ENCODE results near the gene NFXL1. TPM values are rescaled to one million over a fixed set of nuclear protein-coding genes. Genes with fewer than 3 reads are reported as not detected.

The NFXL1 gene
- total RNA-seq, 1 donor = 7.1 TPM

DNA sequence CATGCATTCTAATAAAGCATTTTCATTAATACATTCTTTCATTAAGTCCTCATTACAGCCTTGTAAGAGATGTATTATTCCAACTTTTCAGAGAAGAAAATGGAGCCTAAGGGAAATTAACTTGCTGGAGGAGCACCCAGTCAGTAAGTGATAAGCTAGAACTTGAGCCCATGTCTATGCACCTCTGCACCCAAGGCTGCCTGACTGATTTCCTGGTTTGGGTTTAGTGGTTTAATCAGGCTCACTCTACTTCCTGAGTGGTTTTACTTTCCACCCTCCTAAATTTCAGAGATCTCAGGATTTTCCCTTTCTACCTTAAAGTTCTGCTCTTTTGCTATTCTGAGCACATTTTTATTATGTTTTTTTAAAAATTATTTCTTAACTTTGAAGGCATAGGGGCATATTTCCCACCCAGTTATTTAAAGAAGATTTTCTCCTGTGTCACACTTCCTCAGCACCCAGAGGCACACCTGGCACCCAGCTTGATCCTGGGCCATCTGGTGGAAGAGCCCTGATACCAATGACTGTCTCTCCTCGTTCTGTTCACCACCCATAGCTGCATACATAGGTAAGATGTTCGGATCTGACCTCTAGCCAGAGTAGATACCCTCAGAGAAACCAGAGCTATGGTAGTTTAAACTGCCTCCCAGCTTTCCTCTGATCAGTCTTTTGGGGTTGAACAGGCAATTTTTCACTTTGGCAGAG lies 86.9 kb downstream of the NFXL1 start:
- no peak overlapping the region for H3K4me3 ChIP-seq (ENCODE audit: low read depth, low read length)
- TF ChIP-seq, protein P1, sequence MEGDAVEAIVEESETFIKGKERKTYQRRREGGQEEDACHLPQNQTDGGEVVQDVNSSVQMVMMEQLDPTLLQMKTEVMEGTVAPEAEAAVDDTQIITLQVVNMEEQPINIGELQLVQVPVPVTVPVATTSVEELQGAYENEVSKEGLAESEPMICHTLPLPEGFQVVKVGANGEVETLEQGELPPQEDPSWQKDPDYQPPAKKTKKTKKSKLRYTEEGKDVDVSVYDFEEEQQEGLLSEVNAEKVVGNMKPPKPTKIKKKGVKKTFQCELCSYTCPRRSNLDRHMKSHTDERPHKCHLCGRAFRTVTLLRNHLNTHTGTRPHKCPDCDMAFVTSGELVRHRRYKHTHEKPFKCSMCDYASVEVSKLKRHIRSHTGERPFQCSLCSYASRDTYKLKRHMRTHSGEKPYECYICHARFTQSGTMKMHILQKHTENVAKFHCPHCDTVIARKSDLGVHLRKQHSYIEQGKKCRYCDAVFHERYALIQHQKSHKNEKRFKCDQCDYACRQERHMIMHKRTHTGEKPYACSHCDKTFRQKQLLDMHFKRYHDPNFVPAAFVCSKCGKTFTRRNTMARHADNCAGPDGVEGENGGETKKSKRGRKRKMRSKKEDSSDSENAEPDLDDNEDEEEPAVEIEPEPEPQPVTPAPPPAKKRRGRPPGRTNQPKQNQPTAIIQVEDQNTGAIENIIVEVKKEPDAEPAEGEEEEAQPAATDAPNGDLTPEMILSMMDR (IDR thresholded peaks at IDR 0.05; ENCODE audit: insufficient read depth, low read length) = no peak
- no peak for DNase-seq (ENCODE audit: low read depth)

DNA sequence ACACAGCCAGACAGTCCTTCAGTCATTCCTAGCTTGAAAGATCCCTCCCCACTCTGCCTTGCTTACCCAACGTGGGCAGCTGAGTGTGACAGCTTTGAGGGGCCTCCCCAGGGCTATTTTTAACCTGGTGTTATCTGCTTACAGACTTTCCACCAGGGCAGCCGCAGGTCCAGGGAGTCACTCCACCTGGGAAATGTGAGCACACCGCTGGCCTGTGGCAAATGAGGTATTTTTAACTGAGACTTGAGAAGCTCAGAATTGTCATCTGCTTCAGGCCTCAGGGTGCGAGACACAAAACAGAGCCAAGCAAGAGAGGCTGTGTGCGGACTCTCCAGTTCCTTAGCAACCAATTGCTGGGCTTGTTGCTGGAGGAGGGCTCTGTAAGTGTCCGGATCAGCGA lies 89.5 kb downstream of the NFXL1 start:
- no peak overlapping the region for H3K4me3 ChIP-seq (ENCODE audit: low read depth, low read length)
- no peak for DNase-seq (ENCODE audit: low read depth)
- TF ChIP-seq, protein P1 (IDR thresholded peaks at IDR 0.05; ENCODE audit: insufficient read depth, low read length) = no peak

DNA sequence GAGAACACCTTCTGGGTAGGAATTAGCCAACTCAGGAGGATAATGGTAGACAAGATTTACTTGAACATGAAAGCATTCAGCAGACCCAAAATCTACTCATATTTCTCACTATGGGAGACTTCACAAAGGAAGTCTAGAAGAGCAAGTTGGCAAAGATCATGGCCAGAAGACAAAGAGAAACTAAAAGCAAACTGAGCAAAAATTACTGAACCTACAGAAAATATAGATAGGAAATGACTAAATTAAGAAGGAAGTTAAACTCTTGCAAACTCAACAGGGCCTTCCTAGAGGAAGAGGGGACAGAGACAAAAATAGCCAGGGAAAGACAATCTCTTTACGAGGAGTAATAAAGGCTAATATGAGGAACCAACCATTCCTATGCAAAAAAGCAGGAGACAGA lies 95.2 kb downstream of the NFXL1 start:
- TF ChIP-seq, protein P1 (IDR thresholded peaks at IDR 0.05; ENCODE audit: insufficient read depth, low read length) = no peak
- no peak overlapping the region for H3K4me3 ChIP-seq (ENCODE audit: low read depth, low read length)
- no peak for DNase-seq (ENCODE audit: low read depth)

DNA sequence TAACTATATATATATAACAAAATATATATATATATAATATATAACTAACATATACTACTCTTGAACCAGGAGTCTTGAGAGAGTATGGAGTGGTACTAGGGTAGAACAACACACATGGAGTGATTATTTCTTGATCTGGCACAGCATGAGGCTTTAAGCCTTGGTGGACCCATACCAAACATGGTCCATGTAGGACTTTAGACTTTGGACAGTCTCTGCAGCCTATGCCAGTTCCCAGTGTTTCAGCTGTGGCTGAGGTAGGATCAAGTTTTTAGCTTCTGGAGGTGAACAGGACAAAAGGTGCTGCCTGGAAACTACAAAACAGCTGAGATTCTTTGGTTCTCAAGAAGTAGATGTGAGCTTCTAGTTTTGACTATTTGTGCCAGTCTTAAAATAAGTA lies 97.1 kb downstream of the NFXL1 start:
- H3K4me3 ChIP-seq (ENCODE audit: low read depth, low read length) = no peak overlapping the region
- DNase-seq (ENCODE audit: low read depth) = no peak
- TF ChIP-seq, protein P1 (IDR thresholded peaks at IDR 0.05; ENCODE audit: insufficient read depth, low read length) = no peak

DNA sequence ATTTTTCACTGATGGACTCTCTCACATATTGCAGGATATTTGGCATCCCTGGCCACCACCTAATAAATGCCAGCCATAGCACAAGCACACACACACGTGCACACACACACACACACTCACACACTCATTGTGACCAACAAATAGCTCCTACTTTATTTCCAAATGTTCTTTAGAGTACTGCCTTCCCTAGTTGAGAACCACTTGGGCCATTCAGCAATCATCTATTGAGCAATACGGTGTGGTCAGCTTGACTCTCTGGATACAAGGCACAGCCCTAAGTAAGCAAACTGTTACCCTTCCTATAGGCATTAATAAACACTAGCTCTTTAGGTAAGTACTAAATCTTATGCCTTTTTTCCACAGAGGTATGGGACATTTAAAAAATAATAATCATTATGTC lies 97.6 kb downstream of the NFXL1 start:
- DNase-seq (ENCODE audit: low read depth) = no peak
- TF ChIP-seq, protein P1 (IDR thresholded peaks at IDR 0.05; ENCODE audit: insufficient read depth, low read length) = no peak
- H3K4me3 ChIP-seq (ENCODE audit: low read depth, low read length) = no peak overlapping the region

DNA sequence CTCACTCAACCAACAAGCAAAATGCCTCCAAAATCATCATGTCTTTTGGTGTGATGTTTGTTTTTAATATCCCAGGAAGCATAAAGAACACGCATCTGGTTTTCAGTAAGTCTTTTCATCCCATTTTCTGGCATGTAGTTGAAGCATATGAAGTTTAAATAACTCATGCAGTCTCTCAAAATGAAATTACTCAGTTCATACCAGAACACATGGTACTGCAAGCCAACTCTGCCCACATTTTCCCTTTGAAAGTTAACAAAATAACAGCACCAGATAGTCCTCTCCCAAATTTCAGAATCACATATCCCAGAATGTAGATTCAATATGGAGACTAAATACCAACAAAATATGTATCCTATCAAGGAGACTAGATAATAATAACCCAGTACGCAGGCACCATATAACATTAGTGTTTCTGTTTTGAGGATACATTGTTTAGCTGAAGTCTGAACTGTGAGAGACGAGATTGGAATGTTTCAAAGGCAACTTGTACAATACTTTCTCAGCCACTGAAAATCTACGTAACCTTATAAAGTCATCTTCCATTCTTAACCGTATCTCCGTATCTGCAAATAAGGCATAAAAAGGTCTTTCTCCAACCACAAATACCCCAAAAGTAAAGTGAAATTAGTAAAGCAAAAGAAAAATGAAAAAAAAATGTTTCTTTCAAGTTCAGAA lies 99.6 kb downstream of the NFXL1 start:
- H3K4me3 ChIP-seq (ENCODE audit: low read depth, low read length) = no peak overlapping the region
- no peak for DNase-seq (ENCODE audit: low read depth)
- TF ChIP-seq, protein P1 (IDR thresholded peaks at IDR 0.05; ENCODE audit: insufficient read depth, low read length) = no peak
